Tibial nerve (tissue), 4 donors: ENCODE data around the gene HOXB7. TPM values are rescaled to one million over a fixed set of nuclear protein-coding genes. Genes with fewer than 3 reads are reported as not detected.

Experiments used
- DNase-seq, 2 donors: peaks; one replicate each; pipeline ENCODE4 v3.0.0-alpha.2; 2019; ENCODE audit warnings: low spot score in 2 of 2
- H3K27ac ChIP-seq, 4 donors: fragments of 200-600 bp; sonication (generic) in 3 of 4; one replicate each; pipeline ENCODE4 v1.5.1; 2017 to 2019; ENCODE audit warnings: mild to moderate bottlenecking in 1 of 4
- H3K27me3 ChIP-seq, 2 donors: fragments of 200-600 bp; sonication (generic) in 1 of 2; one replicate each; pipeline versions ENCODE4 v1.5.1 to v1.6.0; 2017 to 2019
- H3K36me3 ChIP-seq, 3 donors: fragments of 200-600 bp; sonication (generic); one replicate each; pipeline ENCODE4 v1.5.1; 2018 to 2019
- H3K4me1 ChIP-seq, 4 donors: fragments of 200-600 bp; sonication (generic) in 3 of 4; one replicate each; pipeline ENCODE4 v1.5.1; 2017 to 2019
- H3K4me3 ChIP-seq, 4 donors: fragments of 200-600 bp; sonication (generic) in 3 of 4; one replicate each; pipeline ENCODE4 v1.5.1; 2017 to 2019; ENCODE audit warnings: mild to moderate bottlenecking in 1 of 4, moderate library complexity in 1 of 4
- H3K9me3 ChIP-seq, 4 donors: fragments of 200-600 bp; sonication (generic) in 3 of 4; one replicate each; pipeline ENCODE4 v1.5.1; 2017 to 2019
- CTCF ChIP-seq, 5 experiments: fragments of 200-600 bp in 3 of 5; fragments of 450-650 bp in 2 of 5; sonication (generic) in 3 of 5; IDR thresholded peaks; one replicate each; pipeline ENCODE4 v1.5.1; 2016 to 2019; ENCODE audit warnings: antibody characterized with exemption in 5 of 5, mild to moderate bottlenecking in 3 of 5, moderate library complexity in 2 of 5
- EP300 ChIP-seq, 2 donors: sonication (generic); formaldehyde crosslinking; IDR thresholded peaks; one replicate each; pipeline ENCODE4 v1.6.1; 2017; ENCODE audit warnings: antibody characterized with exemption in 2 of 2, mild to moderate bottlenecking in 1 of 2
- POLR2A ChIP-seq, 2 donors: fragments of 450-650 bp; IDR thresholded peaks; one replicate each; pipeline ENCODE4 v1.6.1; 2017; ENCODE audit warnings: antibody characterized with exemption in 2 of 2, mild to moderate bottlenecking in 2 of 2, moderate library complexity in 2 of 2
- WGBS, 2 donors: methylation state at CpG; one replicate each; pipeline ENCODE4 v1.1.5; 2018; 5-methylcytosine and 5-hydroxymethylcytosine counted together
- total RNA-seq, 4 donors: library from RNA; depleted of rRNA; stranded (reverse); fragments of >200 nt; gene quantifications; one replicate each; pipeline ENCODE4 v1.1.0, GENCODE V29; 2016

HOXB7 gene
- total RNA-seq, 4 donors from 2014 or later: 1.8 to 4.0 (median 2.3) TPM

GRCh38 chr17:48640858-48641180 is 30.0 kb upstream of the HOXB7 start:
- Histone ChIP-seq H3K9me3 (no peaks in the 10 kb centered on the region), H3K27me3 (peaks cover 0 to 100% of the 10 kb centered on the region in 2 donors), H3K4me1 (peaks cover 0 to 5% (median 2%) of the 10 kb centered on the region in 4 donors), H3K4me3 (no peak overlapping the region), H3K36me3 (no peaks in the 10 kb centered on the region), H3K27ac (no peak overlapping the region)
- 64 to 68% methylated on average over 1 of the region's 1 CpG for WGBS, 2 donors
- DNase-seq: no peak
- TF ChIP-seq CTCF (IDR thresholded peaks at IDR 0.05): no peak
- TF ChIP-seq EP300 (IDR thresholded peaks at IDR 0.05): no peak
- TF ChIP-seq POLR2A (IDR thresholded peaks at IDR 0.05): no peak

GRCh38 chr17:48639982-48640857 is 29.4 kb upstream of the HOXB7 start:
- 48 to 70% methylated on average over 6 of the region's 6 CpGs for WGBS, 2 donors
- Histone ChIP-seq H3K9me3 (no peaks in the 10 kb centered on the region), H3K27ac (no peak overlapping the region), H3K27me3 (peaks cover 0 to 100% of the 10 kb centered on the region in 2 donors), H3K4me1 (peaks cover 0 to 5% (median 2%) of the 10 kb centered on the region in 4 donors), H3K4me3 (no peak overlapping the region), H3K36me3 (no peaks in the 10 kb centered on the region)
- no peak for DNase-seq
- TF ChIP-seq CTCF (IDR thresholded peaks at IDR 0.05) (no peak), EP300 (IDR thresholded peaks at IDR 0.05) (no peak), POLR2A (IDR thresholded peaks at IDR 0.05) (no peak)

- Histone ChIP-seq H3K27ac (no peak overlapping the region), H3K36me3 (no peaks in the 10 kb centered on the region), H3K9me3 (no peaks in the 10 kb centered on the region), H3K4me3 (no peak overlapping the region), H3K4me1 (peaks cover 0 to 5% (median 2%) of the 10 kb centered on the region in 4 donors), H3K27me3 (peaks cover 0 to 100% of the 10 kb centered on the region in 2 donors)
- WGBS, 2 donors: 32 to 47% methylated on average over 5 of the region's 5 CpGs
- TF ChIP-seq POLR2A (IDR thresholded peaks at IDR 0.05): no peak
- no peak for TF ChIP-seq EP300 (IDR thresholded peaks at IDR 0.05)
- TF ChIP-seq CTCF (IDR thresholded peaks at IDR 0.05): no peak
- no peak for DNase-seq
Observed at GRCh38 chr17:48639136-48639535, 28.3 kb upstream of the HOXB7 start.

- no peak overlapping the region for H3K4me3 ChIP-seq
- no peaks in the 10 kb centered on the region for H3K9me3 ChIP-seq
- 30 to 31% methylated on average over 18 of the region's 18 CpGs for WGBS, 2 donors
- peaks cover 0 to 100% of the 10 kb centered on the region in 2 donors for H3K27me3 ChIP-seq
- no peaks in the 10 kb centered on the region for H3K36me3 ChIP-seq
- no peak for DNase-seq
- H3K27ac ChIP-seq: no peak overlapping the region
- TF ChIP-seq POLR2A (IDR thresholded peaks at IDR 0.05) (no peak), CTCF (IDR thresholded peaks at IDR 0.05) (no peak), EP300 (IDR thresholded peaks at IDR 0.05) (no peak)
- H3K4me1 ChIP-seq: peaks cover 0 to 15% (median 2%) of the 10 kb centered on the region in 4 donors
Observed at GRCh38 chr17:48637323-48638260, 26.8 kb upstream of the HOXB7 start.
